AG09309 (cell line): Measurements from ENCODE around the gene CFAP47.

Experiments
- DNase-seq: peaks from one replicate; pipeline ENCODE4 v3.0.0-alpha.2; 2010; ENCODE audit warnings: low read depth
- H3K4me3 ChIP-seq: 2 replicates; pipeline ENCODE4 v1.5.1; 2011; ENCODE audit warnings: mild to moderate bottlenecking, low read depth, low read length, moderate library complexity; ENCODE audit not compliant: control insufficient read depth
- CTCF ChIP-seq: IDR thresholded peaks from 2 replicates; pipeline ENCODE4 v1.5.1; 2011; ENCODE audit warnings: mild to moderate bottlenecking, low read depth, low read length, inconsistent platforms; ENCODE audit not compliant: insufficient read depth, control insufficient read depth; ENCODE audit errors: missing control alignments

Gene CFAP47

DNA sequence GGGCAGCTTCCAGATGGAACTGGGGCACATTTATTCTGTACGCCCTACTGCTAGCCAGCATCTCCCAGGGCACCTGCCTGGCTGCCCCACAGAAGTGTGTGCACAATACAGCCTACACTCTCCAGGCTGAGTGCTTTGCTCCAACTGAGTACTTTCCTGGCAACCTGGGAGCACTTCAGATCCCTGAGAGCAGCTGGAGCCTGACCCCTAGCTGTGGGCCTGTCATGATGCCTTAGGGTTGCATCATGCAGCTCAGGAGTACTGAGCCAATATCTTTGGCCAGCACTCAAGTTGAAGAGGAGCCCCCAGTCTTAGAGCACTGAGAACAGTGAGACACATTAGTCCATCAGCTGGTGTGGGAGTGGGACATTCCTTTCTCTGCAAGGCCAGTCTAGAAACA, 321.9 kb downstream of the CFAP47 start:
- DNase-seq, result no peak
- no peak overlapping the region for H3K4me3 ChIP-seq
- TF ChIP-seq CTCF, result no peak

DNA sequence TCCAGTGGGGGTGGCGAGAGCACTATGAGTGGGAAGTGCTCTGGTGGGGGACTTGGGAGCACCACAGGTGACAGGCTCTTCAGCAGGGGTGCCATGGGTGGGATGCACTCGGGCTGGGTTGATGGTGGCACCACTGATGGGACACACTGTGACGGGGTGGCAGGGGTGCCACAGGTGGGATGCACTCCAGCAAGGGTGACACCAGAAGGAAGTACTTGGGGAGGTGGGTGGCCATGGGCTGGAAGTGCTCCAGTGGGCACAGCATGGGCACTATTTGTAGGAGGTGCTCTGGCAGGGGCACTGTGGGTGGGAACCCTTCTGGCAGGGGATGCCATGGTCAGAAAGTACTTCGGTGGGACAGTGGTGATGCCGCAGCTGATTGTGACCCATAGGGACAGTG, 346.6 kb downstream of the CFAP47 start:
- no peak overlapping the region for H3K4me3 ChIP-seq
- DNase-seq, result no peak
- TF ChIP-seq CTCF, result no peak

- DNase-seq, result no peak
- no peak overlapping the region for H3K4me3 ChIP-seq
- TF ChIP-seq CTCF, result no peak
Observed at GRCh38 chrX:36310136-36310535, 390.6 kb downstream of the CFAP47 start.

DNA sequence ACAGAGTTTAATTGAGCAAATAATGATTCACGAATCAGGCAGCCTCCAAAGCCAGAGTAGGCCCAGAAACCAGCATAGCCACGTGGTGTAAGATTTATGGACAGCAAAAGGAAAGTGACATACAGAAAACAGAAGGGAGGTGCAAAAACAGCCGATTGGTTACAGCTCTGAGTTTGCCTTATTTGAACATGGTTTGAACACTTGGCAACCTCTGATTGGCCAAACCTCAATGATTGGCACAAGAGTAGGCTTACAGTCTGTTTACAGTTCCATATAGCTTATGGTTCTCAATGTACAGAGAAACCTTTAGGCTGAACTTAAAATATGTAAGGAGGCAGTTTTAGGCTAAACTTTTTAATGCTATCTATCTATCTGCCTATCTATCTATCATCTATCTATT, 394.8 kb downstream of the CFAP47 start:
- no peak for DNase-seq
- no peak for TF ChIP-seq CTCF
- H3K4me3 ChIP-seq, result no peak overlapping the region

- no peak for TF ChIP-seq CTCF
- no peak overlapping the region for H3K4me3 ChIP-seq
- DNase-seq, result no peak
Observed at GRCh38 chrX:36334572-36334971, 415.0 kb downstream of the CFAP47 start.

DNA sequence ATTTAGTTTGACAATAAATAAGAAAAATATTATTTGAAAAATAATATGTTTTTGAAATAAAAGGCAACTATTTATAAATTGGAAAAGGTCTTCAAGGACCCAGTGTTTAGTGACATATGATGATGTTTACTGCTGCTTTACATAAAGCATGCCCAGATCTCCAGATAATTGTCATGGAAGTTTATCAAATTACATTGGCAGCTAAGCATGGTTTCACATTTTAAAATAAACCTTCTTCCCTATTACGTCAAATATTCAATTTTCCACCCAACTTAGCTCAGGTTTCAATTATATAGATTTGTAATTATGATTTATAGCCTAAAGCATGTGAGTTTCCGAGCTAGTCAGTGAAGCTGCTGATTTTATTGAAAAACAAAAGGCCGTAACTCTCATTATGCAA, 417.2 kb downstream of the CFAP47 start:
- H3K4me3 ChIP-seq, result no peak overlapping the region

More for the DNA sequence above, 417.2 kb downstream of the CFAP47 start:
- DNase-seq, result no peak
- TF ChIP-seq CTCF, result no peak
